IPS-NIHi11 (cell line): ENCODE data around the gene THSD4.
A peak's percentile ranks its signal among the peaks of the same experiment; 100 is the strongest.
"Not testable (repeated sequence)": the region's sequence is repeated elsewhere in the genome, so short reads cannot be mapped to it uniquely, and the experiment has no call there.

Experiments
- DNase-seq: peaks from one replicate; pipeline ENCODE4 v3.0.0; 2012; ENCODE audit warnings: mixed read lengths, low spot score

Gene THSD4

DNA sequence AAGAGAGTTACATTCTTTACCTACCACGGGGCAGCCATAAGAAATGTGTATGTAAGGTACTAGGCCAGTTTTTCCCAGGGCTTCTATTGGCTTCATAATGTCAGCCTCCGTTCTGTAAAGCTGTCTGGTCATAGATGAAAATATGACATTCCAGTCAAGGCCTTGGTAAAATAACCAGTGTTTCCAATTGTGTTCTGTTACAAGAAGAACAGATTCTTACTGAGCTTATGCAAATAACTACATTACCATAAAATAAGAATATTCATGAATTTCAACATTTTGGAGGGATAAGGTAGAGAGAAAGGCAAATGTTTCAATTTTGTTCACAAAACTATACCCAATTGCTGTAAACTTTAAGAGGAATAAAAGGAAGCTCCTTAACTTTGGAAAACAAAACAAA is 315.5 kb downstream of the THSD4 start:
- DNase-seq = no peak

- DNase-seq = no peak
These were observed 316.4 kb downstream of the THSD4 start for GRCh38 chr15:71431343-71432336.

- DNase-seq = no peak
These were observed 318.1 kb downstream of the THSD4 start for GRCh38 chr15:71433402-71433801.

- DNase-seq = no peak
These were observed 319.5 kb downstream of the THSD4 start for GRCh38 chr15:71434774-71435173.

- no peak for DNase-seq
These were observed 320.3 kb downstream of the THSD4 start for GRCh38 chr15:71435552-71435951.

DNA sequence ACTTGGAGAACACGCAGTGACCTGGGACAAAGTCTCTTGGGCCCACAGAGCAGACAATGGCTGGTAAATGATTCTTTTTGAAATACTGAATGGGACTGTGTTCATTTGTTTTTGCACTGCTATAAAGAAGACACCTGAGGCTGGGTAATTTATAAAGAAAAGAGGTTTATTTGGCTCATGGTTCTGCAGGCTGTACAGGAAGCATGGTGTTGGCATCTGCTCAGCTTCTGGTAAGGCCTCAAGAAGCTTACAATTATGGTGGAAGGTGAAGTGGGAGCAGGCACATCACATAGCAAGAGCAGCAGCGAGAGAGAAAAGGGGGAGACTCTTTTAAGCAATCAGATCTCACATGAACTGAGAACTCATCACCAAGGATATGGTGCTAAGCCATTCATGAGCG is 321.6 kb downstream of the THSD4 start:
- no peak for DNase-seq

DNA sequence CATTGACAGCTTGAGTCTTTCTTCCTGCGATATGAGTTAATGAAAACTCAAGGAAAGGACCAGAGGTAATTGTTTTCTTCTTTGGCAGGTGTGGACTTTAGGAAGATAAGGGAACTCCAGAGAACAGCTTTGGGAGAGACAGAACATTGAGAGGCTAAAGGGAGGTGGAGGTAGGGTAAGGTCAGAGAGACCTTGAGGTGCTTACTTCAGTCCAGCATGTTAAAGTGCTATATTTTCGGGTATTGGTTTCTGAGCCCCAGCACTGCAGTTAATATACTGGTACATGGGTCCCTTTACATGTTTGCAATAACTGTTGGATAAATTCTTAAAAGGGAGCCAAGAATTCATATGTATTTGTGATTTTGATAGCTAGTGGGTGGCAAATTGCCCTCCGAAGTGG is 322.1 kb downstream of the THSD4 start:
- no peak for DNase-seq

DNA sequence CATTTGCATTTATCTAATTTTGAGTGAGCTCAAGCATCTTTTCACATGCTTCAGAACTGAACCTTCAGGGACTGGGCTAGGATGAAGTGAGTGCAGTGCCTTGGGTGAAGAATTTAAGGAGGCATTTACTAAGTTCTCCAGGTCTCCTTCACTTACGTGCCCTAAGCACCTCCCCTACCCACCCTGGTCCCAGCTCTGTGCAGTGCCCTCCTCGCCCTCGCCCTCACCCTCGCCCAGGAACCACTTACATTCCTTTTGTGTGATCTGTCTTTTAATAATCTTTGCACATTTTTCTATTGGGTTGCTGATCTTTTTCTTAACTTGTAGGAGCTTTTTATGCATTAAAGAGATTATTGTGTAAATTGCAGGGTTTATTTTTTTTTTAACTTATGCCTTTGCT is 322.6 kb downstream of the THSD4 start:
- DNase-seq = no peak

- not testable (repeated sequence) for DNase-seq
These were observed 324.2 kb downstream of the THSD4 start for GRCh38 chr15:71439478-71439877.

DNA sequence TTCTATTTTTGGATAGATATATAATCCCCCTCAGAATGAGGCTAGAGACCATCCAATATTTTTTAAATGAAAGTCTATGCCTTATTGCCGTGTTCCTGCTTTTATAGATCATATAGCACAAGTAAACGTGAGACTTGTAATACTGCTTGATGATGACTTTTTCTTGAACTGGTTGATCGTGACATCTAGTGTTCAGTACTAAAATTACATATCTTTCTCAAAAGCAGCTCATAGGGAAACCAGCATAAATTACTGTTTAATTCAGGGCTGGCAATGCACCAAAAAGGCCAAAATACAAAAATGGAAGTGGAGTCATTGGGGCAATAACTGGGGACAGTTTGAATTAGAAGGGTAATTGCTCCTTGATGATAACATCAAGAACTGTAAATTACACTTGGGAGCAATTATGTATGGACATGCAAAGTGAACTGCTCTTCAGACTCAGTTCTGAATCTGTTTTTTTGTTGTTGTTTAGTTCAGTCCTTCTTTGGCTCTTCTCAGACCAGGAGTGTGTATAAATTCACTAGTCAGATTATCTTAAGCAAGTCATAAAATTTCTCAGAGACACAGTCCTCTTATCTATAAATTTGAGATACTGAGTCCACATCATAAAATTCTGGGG is 325.3 kb downstream of the THSD4 start:
- peak; percentile 31 for DNase-seq

GRCh38 chr15:71443538-71443937 is 328.3 kb downstream of the THSD4 start:
- peak; percentile 49 for DNase-seq

DNA sequence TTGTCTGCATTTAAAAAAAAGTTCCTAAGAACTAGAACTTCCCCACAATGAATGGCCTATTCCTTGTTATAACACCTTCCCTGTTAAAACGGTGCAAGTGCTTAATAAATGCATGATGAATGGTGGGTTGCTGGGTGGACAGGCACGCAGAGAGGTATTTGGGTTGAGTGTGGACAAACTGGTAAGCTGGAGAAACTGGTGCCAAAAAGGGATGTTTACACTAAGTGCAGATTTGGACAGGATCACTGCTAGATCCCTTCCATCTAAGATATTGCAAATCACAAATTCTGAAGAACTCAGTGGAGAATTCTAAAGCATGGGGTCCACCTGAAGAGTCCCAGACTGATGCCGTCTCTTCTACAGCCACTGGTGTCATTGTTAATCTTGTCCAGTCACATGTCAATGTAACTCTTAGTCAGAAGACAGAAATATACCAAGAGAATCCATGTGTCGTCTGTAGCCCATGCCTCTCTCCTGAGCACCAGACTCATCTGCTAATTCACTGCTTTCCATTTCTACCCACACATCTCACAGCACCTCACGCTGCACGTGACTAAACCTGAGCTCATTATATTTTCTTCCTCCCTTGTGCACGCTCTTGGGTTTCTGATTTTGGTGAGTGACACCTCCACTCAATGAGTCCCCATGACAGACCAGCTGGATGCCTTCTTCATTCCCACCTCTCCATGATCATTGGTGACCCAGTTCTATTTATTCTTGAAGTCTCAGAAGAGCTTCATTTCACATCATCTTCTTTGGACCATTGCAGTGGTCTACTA is 328.9 kb downstream of the THSD4 start:
- DNase-seq = no peak

DNA sequence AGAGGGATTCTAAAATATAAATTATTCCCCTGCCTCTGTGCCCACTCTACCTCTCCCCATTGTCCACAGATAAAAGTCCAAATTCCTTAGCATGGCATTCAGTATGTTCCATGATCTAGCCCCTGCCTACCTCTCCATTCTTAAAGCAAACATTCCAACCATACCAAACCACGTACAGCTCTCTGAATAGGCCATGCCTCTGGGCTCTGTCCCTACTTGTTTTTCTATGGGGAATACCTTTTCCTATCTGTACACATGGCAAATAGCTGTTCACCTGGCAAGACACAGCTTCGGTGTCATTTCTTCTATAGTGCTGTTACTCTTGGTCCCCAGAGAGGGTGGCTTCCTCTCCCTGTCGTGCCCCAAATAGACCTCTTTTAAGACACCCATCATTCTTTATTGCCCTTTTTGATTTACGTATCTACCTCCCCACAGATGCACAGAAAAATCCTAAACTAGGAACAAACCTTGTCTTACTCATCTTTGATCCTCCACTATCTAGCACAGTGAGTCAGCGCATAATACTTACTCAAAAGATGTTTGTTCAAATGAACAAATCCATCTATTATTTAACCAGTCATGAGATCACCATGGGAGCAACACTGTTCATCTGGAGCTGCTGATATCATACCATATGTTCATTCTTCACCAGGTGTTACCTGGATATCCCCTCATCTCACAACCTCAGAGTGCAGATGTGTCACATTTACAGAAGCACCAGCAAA is 329.8 kb downstream of the THSD4 start:
- DNase-seq = no peak

DNA sequence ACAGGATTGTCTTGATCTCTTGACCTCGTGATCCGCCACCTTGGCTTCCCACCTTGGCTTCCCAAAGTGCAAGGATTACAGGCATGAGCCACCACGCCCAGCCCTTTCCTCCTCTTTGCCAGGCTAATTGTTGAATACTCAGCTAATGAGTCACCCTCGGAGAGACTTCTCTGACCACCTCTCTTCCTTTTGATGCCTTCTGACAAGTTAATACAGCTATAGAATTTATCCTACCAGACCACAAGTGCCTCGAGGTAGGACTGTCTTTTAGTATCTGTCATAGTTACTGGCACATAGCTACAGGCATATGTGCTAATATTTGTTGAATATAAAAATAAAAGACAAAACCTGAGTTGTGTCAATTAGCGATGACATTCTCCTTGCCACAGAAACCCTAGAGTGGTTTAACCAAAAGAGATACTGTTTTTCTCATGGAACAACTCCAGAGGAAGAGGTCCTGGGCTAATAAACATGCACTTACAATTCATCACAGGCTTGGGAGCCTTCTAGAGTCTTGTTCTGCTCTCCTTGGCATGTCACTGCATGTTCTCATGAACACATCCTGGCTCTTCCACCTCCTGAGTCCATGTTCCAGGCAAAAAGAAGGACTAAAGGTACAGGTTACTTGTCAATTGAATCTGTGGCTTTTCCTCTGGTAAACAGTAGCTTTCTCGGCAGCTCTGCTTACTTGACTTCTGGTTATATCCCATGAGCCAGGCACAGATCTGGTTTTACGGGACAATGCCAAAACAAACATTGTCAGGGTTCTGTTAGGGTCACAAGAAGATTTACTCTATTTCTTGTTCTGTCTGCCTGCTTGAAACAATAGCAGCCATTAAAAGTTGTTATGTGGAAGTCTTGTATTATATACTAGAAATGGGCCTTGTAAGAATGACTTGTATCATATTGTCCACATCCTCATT is 332.3 kb downstream of the THSD4 start:
- no peak for DNase-seq

DNA sequence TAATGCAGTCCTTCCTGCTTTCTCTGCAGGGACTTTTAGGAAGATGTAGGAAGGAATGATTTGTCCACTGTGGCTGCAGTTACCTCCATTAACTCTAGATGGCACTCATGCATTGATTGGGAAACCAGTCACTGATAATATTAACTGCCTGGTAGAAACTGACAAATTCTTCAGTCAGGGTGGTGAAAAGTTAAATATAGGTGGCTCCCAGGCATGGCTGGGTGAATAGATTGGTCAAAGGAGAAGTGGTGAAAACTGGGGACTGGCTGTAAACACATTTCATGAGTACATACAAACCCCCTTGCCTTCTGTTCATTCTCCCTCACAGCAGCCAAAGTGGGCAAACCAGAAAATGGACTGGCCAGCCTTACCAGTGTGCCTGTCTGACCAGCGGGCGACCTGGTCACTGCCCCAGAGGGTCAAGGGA is 333.4 kb downstream of the THSD4 start:
- peak; percentile 65 for DNase-seq

GRCh38 chr15:71449363-71449762 is 334.1 kb downstream of the THSD4 start:
- DNase-seq = no peak

- no peak for DNase-seq
These were observed 334.7 kb downstream of the THSD4 start for GRCh38 chr15:71449956-71450355.

GRCh38 chr15:71451130-71451529 is 335.9 kb downstream of the THSD4 start:
- DNase-seq = no peak

DNA sequence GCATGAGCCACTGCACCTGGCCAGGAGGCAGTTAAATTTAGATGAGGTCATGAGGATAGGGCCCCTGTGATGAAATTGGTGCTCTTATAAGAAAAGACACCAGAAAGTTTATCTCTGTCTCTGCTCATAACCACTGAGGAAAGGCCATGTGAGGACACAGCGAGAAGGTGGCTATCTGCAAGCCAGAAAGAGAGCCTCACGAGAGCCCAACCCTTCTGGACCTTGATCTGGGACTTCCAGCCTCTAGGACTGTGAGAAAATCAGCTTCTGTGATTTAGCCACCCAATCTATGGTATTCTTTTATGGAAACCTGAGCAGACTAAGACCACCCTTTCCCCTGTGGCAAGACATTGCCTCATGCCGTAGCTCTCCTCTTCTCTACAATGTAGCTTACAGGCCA is 337.6 kb downstream of the THSD4 start:
- no peak for DNase-seq

GRCh38 chr15:71454462-71454996 is 339.3 kb downstream of the THSD4 start:
- DNase-seq = no peak
